NCI-H226 (cell line): ENCODE results near the gene MAP7.

Experiments
- DNase-seq: peaks from one replicate; pipeline ENCODE4 v3.0.0-alpha.2; 2015

Gene MAP7

DNA sequence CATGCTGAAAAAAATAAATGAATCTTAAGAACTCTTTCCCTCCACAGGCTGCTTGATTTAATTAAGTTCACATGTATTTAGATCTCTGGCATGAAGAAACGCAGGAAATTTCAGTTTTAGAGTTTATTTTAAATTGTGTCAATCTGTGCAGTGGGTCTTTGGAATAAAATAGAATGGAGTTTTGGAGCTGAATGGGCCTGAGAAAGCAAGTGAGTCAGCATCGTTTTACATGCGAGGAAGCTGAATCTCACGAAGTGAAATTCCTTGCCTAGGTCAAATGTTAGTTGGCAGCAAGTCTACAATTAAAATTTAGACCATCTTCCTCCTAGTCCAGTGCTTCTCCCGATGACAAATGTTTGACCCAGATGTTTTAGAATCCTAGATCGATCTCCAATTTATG, 22.4 kb downstream of the MAP7 start:
- no peak for DNase-seq

- DNase-seq = no peak
Observed at GRCh38 chr6:136526937-136527336, 23.3 kb downstream of the MAP7 start.

DNA sequence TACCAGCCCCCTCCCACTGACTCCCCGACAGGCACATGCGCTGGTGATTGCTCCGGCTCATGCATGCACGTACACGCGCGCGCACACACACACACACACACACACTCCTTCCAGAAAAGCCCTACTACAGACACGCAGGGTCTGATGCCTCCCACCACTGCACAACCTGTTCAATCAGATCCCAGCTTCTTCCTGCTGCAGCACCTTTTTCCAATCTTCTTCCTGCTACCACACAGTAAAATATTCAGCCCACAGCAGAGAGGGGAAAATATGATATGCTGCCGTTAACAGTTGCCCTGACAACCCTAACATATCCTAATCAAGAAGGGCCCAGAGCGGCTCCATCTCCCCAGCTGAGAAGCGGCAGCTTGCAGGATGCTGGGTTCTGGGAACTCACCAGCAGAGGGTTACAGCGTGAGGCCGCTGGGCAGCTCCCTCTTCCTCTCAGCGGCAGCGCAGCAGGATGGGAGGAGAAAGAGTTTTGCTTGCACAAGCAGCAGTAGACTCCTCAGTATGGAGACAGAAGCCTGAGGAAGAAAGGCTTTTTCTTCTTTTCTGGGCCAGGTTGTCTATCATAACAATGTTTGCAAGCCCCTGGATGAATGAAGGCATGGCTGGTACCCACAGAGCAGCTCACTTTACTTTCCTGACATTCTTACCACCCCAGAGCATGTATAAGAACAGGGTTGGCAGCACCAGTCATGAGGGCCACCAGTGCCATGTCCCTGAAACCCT, 23.9 kb downstream of the MAP7 start:
- no peak for DNase-seq

DNA sequence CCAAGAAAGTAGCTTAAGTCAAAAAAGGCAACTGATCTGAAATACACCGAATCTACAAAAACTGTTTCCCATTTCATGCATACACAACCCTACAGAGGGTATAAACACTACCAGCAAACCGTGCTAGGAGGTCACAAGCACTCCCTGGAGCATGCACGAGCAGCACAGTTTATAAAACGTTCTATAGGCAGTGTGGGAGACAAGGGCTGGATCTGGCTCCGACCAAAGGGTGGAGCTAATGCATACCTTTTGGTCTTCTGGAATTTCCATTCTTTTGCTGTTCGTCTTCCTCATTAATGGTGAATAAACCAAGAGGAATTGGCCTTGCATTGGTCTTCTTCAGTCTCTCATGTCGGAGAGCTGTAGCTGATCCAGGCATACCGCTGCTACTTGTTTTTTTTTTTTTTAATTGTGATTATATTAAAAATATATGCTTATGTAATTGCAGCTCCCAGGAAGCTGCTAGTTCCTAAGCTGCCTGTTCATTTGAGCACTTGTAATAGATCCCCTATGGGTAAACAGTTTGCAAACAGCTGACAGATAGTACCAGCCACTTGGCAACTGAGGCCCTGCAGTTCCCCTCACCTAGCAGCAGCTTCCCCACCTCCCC, 24.5 kb downstream of the MAP7 start:
- no peak for DNase-seq

GRCh38 chr6:136524936-136525413, 25.2 kb downstream of the MAP7 start:
- no peak for DNase-seq

GRCh38 chr6:136524339-136524935, 25.8 kb downstream of the MAP7 start:
- DNase-seq = no peak

DNA sequence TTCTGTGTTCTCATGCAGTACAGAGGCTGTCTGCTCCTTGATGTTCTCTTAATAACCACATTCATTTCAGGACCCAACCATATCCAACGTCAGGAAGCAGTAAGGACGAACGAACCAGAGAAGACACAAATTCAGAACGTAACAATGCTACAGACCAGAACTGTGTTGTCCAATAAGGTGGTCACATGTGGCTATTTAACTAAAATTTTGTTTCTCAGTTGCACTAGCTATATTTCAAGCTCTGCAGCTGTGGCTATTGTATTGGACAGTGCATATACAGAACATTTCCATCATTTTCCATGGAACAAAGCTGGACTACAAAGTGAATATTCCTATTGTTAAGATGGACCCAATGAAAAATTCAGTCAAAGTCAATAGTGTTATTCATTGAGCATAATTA, 27.0 kb downstream of the MAP7 start:
- no peak for DNase-seq

- DNase-seq = no peak
Observed at GRCh38 chr6:136522636-136523035, 27.6 kb downstream of the MAP7 start.

DNA sequence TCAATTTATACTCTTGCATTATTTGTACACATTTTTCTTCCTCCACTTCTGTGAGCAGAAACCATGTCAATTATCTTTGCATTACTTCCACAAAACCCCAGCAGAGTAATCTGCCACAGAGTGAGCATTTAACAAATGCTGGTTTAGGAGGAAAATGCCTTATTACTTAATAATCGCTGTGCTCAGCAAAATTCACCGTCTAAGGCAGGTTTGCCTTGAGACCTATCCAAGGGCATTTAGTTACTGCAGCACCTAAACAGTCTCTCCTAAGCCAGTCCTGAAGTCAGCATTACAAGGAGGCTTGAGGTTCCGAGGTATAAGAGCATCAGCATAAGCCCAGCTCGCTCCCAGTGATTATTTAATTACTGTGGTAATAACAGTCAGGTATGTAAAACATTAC, 28.3 kb downstream of the MAP7 start:
- no peak for DNase-seq

DNA sequence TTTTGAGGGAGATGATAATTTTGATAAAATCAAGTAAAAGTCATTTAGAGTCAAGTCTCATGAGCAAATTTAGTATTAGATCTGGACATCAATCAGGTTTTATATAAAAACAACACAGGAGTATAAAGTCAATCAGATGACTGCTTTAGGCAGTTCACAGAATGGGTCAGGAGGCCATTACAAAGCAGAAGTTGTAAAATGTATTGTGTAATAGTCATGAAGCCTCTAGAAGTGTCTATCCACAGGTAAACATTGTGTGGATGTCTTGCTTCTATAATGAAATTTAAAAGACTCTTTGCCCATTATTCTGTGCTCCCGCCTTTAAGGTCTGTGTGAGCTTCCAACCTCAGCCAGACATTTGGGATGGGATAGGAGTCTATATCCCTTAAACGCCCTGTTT, 28.8 kb downstream of the MAP7 start:
- no peak for DNase-seq

- DNase-seq = no peak
Observed at GRCh38 chr6:136520517-136520916, 29.7 kb downstream of the MAP7 start.

GRCh38 chr6:136517582-136517981, 32.6 kb downstream of the MAP7 start:
- no peak for DNase-seq

- DNase-seq = no peak
Observed at GRCh38 chr6:136517002-136517401, 33.2 kb downstream of the MAP7 start.

- DNase-seq = no peak
Observed at GRCh38 chr6:136514591-136514990, 35.6 kb downstream of the MAP7 start.

DNA sequence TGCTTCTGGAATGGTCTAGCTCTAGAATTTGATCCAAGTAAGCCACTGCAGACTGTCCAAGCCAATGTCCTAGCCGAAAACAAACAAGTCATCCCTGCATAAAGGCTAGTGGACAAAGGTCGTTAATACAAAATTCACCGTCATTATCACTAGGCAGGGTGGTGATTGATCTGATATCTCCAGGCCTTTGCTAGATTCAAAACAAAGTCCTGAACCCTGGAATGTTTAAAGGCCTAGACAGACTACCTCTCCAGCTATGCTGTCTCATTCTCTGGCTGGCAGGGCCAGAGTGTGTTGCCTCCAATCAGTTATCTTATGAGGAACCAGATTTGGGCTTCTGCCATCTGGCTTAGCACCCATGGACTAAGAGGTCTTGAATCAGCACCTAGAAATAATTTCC, 38.3 kb downstream of the MAP7 start:
- peak; percentile 68 for DNase-seq

GRCh38 chr6:136511397-136511796, 38.8 kb downstream of the MAP7 start:
- no peak for DNase-seq

GRCh38 chr6:136510782-136511181, 39.4 kb downstream of the MAP7 start:
- DNase-seq = no peak

GRCh38 chr6:136510299-136510698, 39.9 kb downstream of the MAP7 start:
- DNase-seq = no peak

GRCh38 chr6:136508725-136509392, 41.4 kb downstream of the MAP7 start:
- no peak for DNase-seq

DNA sequence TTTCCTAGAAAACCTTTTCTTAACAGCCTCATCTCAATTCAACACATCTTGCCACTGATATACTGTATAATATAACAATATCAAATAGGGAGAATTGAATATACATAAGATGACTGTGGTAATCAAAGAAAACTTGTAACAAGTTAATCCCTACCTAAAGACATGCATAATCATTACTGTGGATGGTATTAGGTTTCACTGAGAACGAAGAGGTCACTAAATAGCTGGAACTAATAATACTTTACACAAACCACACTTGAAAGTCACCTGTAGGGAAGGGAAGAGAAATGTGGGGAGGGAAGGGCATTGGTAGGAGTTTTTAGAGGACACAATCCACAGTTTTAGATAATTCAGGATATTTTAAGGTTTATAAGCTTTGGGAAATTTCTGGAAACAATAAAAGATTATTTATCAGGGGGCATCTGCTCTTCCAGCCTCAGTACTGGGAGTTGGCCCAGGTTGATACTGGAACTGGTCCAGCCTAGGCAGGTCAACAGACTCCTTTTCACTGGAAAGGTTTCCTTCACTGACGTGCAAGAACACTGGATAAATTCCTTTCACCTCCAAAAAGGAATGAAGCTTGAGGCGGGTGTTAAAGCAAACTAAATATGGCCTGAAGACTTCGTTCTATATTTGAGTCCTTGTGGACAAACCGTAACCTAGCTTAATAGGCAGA, 44.0 kb downstream of the MAP7 start:
- DNase-seq = no peak

DNA sequence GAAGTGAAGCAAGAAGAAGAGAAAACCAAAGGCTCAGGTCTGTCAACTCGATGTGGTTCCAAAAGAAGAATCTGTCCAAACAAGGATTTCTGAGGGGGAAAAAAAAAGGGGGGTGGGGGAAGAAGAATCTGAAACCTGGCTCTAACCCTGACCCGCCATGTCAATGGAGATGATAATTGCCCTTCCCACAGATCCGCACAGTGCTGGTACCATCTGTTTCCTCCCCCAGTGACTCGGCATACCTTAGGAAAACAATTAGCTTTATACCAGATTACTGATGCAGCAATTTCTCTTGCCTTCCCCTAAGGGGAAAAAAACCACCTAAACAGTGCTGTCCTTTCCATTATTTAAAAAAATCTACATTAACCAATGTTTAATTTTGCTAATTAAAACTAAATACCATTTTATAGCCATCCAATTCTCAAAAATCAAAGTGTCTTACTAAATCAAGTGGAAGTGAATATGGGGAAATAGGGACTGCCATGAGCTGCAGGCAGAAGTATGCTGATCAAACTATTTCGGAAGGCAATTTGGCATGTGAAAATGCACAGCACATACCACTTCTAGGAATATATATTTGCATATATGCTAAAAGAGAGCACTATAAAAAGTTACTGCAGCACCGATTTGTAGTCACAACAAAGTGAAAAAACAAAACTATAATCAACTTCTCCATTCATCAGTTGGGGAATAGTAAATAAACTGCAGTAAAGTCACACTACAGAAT, 46.8 kb downstream of the MAP7 start:
- DNase-seq = no peak

GRCh38 chr6:136502786-136503185, 47.4 kb downstream of the MAP7 start:
- no peak for DNase-seq

- DNase-seq = no peak
Observed at GRCh38 chr6:136501514-136501913, 48.7 kb downstream of the MAP7 start.
